HG02970 (cell line): ENCODE results near the gene SEMA3B.
"Not testable (repeated sequence)": the region's sequence is repeated elsewhere in the genome, so short reads cannot be mapped to it uniquely, and the experiment has no call there.

Experiments
- ATAC-seq: cut with Tn5 transposase; IDR thresholded peaks from one replicate; pipeline ENCODE4 v1.9.1; 2021; ENCODE audit warnings: mild to moderate bottlenecking, moderate library complexity, moderate number of reproducible peaks; ENCODE audit not compliant: unreplicated experiment, low FRiP score

Gene SEMA3B

GRCh38 chr3:50268703-50269451, at the start of gene SEMA3B:
TSS of gene SEMA3B (plus strand) at chr3:50269147. CDS start at chr3:50269241, 94 bp downstream.
- no peak for ATAC-seq

- no peak for ATAC-seq
These were observed 49.7 kb upstream of the SEMA3B start for GRCh38 chr3:50219285-50219684.

- ATAC-seq, result no peak
These were observed 48.8 kb upstream of the SEMA3B start for GRCh38 chr3:50220109-50220508.

GRCh38 chr3:50221051-50221410, 47.9 kb upstream of the SEMA3B start:
- no peak for ATAC-seq

GRCh38 chr3:50221411-50222168, 47.4 kb upstream of the SEMA3B start:
- ATAC-seq, result no peak

- ATAC-seq, result no peak
These were observed 46.8 kb upstream of the SEMA3B start for GRCh38 chr3:50222169-50222528.

- ATAC-seq, result no peak
These were observed 44.3 kb upstream of the SEMA3B start for GRCh38 chr3:50224639-50225038.

GRCh38 chr3:50226888-50227389, 42.0 kb upstream of the SEMA3B start:
- ATAC-seq, result peak; percentile 30

- ATAC-seq, result peak; percentile 67
These were observed 41.4 kb upstream of the SEMA3B start for GRCh38 chr3:50227390-50228183.

GRCh38 chr3:50228184-50228763, 40.7 kb upstream of the SEMA3B start:
- not testable (repeated sequence) for ATAC-seq

GRCh38 chr3:50229490-50229889, 39.5 kb upstream of the SEMA3B start:
- ATAC-seq, result no peak

GRCh38 chr3:50230104-50230793, 38.7 kb upstream of the SEMA3B start:
- ATAC-seq, result no peak

- ATAC-seq, result no peak
These were observed 38.2 kb upstream of the SEMA3B start for GRCh38 chr3:50230794-50231125.

GRCh38 chr3:50231581-50231980, 37.4 kb upstream of the SEMA3B start:
- no peak for ATAC-seq

- ATAC-seq, result no peak
These were observed 36.6 kb upstream of the SEMA3B start for GRCh38 chr3:50232303-50232702.

- ATAC-seq, result no peak
These were observed 35.8 kb upstream of the SEMA3B start for GRCh38 chr3:50233176-50233575.

GRCh38 chr3:50235716-50236483, 33.0 kb upstream of the SEMA3B start, which contains the start of gene GNAI2:
TSS of gene GNAI2 (plus strand) at chr3:50236204. CDS start at chr3:50236336, 132 bp downstream.
- peak; percentile 90 for ATAC-seq

- no peak for ATAC-seq
These were observed 32.3 kb upstream of the SEMA3B start for GRCh38 chr3:50236484-50237132.

- no peak for ATAC-seq
These were observed 31.8 kb upstream of the SEMA3B start for GRCh38 chr3:50237133-50237651.
